LNCaP clone FGC (cell line): ENCODE results near the gene CD247.

Experiments used
- DNase-seq: peaks from one replicate; pipeline ENCODE4 v3.0.0-alpha.2; 2011; ENCODE audit warnings: low read depth
- H3K4me3 ChIP-seq: 2 replicates; pipeline ENCODE4 v1.5.1; 2011; ENCODE audit warnings: mild to moderate bottlenecking, low read depth, low read length, control low read depth
- CTCF ChIP-seq: IDR thresholded peaks from 2 replicates; pipeline ENCODE4 v1.5.1; 2012; ENCODE audit warnings: mild to moderate bottlenecking; ENCODE audit not compliant: control insufficient read depth, insufficient read depth; ENCODE audit errors: extremely low read depth

CD247 gene

GRCh38 chr1:167423684-167424619 is 94.4 kb downstream of the CD247 start:
- DNase-seq, result no peak
- no peak overlapping the region for H3K4me3 ChIP-seq
- no peak for TF ChIP-seq CTCF

- DNase-seq, result no peak
- TF ChIP-seq CTCF, result no peak
These were observed 97.8 kb downstream of the CD247 start for GRCh38 chr1:167420510-167420909.

GRCh38 chr1:167419245-167419644 is 99.1 kb downstream of the CD247 start:
- TF ChIP-seq CTCF, result no peak
- no peak for DNase-seq
- H3K4me3 ChIP-seq, result no peak overlapping the region

More at GRCh38 chr1:167420510-167420909, 97.8 kb downstream of the CD247 start:
- no peak overlapping the region for H3K4me3 ChIP-seq

DNA sequence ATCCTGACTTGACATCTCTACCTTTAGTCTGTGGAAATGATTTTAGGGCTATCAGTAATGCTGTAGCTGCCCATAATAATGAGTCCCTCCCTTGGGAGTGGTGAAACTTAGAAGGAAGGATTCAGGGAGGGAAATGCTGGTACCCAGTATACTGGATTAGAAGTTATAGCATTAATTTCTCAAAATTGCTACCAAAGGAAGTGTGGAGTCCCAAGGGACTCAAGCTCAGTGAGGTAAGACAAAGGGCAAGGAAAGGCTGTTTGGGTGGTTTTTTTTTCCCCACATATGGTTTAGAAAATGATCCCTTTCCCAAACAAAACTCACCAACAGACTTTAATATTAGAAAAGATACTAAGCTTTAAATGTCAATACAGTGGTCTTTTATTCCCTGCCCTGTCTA is 99.9 kb downstream of the CD247 start:
- DNase-seq, result no peak
- TF ChIP-seq CTCF, result no peak
- no peak overlapping the region for H3K4me3 ChIP-seq

DNA sequence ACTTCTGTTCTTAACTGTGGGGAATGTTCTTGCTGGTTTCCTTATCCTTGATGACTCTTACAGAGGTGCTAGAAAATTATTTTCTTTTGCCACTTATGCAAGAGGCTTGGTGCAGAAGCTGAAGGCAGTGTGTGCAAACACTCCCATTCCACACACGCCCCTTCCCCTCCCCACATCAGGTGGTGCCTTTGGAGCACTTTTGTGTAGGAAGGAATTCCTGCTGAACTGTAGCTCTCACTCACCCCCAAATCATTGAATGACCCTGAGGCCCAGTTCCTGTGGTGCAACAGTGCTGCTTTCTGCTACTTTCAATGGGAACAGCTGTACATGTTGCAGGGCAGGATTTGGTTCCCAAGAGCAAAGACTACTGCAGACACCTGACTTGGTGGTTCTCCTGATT is 101.8 kb downstream of the CD247 start:
- TF ChIP-seq CTCF, result no peak
- DNase-seq, result no peak
- H3K4me3 ChIP-seq, result no peak overlapping the region

DNA sequence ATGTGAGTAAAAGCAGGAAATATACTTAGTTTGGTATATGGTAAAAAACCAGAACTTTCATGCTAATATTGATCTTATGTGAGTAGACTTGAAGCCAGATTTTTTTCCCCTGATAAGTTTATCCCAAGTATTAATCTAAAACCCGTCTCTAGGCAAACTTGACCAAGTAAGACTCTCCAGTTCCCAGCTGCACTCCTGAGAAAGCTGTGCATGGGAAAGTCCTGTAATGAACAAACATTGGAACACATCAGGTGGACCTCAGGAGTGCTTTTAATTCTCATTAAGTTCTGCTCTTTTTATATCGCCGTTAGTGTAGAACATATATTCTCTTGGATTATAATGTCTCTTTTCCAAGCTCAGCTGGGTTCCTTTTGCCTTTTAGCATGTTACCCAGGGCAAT is 105.0 kb downstream of the CD247 start:
- no peak overlapping the region for H3K4me3 ChIP-seq
- no peak for TF ChIP-seq CTCF
- no peak for DNase-seq
